HuH-7 (cell line): ENCODE data around the gene VWA1.
"Not testable (repeated sequence)": the region's sequence is repeated elsewhere in the genome, so short reads cannot be mapped to it uniquely, and the experiment has no call there.

Source experiments
- DNase-seq: peaks from one replicate; pipeline ENCODE4 v3.0.0; 2011; ENCODE audit warnings: low spot score

Gene VWA1

GRCh38 chr1:1435911-1436629 lies 580 bp downstream of the VWA1 start:
- DNase-seq, result no peak

GRCh38 chr1:1436630-1437032 lies 1.1 kb downstream of the VWA1 start:
- no peak for DNase-seq

GRCh38 chr1:1437033-1437903 lies 1.8 kb downstream of the VWA1 start:
- DNase-seq, result no peak

GRCh38 chr1:1437904-1438376 lies 2.5 kb downstream of the VWA1 start:
- peak; percentile 97 for DNase-seq

GRCh38 chr1:1438531-1439381 lies 3.3 kb downstream of the VWA1 start:
- no peak for DNase-seq

GRCh38 chr1:1439546-1440261 lies 4.2 kb downstream of the VWA1 start:
- no peak for DNase-seq

GRCh38 chr1:1440262-1441001 lies 4.9 kb downstream of the VWA1 start:
- DNase-seq, result no peak

- DNase-seq, result peak; percentile 91
Observed at GRCh38 chr1:1441002-1441888, 5.8 kb downstream of the VWA1 start.

GRCh38 chr1:1442069-1442770 lies 6.7 kb downstream of the VWA1 start:
- no peak for DNase-seq

GRCh38 chr1:1446631-1447030 lies 11.1 kb downstream of the VWA1 start:
- not testable (repeated sequence) for DNase-seq

GRCh38 chr1:1449099-1449739 lies 13.7 kb downstream of the VWA1 start, which contains the start of gene ATAD3C:
Gene ATAD3C (plus strand): TSS chr1:1449689. CDS start chr1:1450684, 995 bp downstream.
- DNase-seq, result no peak

GRCh38 chr1:1450616-1451015 lies 15.1 kb downstream of the VWA1 start:
- not testable (repeated sequence) for DNase-seq

- no peak for DNase-seq
Observed at GRCh38 chr1:1451696-1452364, 16.3 kb downstream of the VWA1 start.

- not testable (repeated sequence) for DNase-seq
Observed at GRCh38 chr1:1452365-1452739, 16.9 kb downstream of the VWA1 start.

GRCh38 chr1:1452882-1453281 lies 17.4 kb downstream of the VWA1 start:
- no peak for DNase-seq

GRCh38 chr1:1454286-1455056 lies 19.0 kb downstream of the VWA1 start:
- DNase-seq, result not testable (repeated sequence)

GRCh38 chr1:1455366-1455884 lies 19.9 kb downstream of the VWA1 start:
- DNase-seq, result no peak
